Smooth muscle cell (in vitro differentiated cells): ENCODE results near the gene SLC46A3. TPM values are rescaled to one million over a fixed set of nuclear protein-coding genes. Genes with fewer than 3 reads are reported as not detected.
A peak's percentile ranks its signal among the peaks of the same experiment; 100 is the strongest.

Experiments used
- DNase-seq: peaks from one replicate; lab custom pipeline; 2025; ENCODE audit not compliant: unreplicated experiment; lab: John Stamatoyannopoulos, UW
- H2AFZ ChIP-seq: fragments of 200-600 bp; sonication (generic); 2 replicates; pipeline ENCODE4 v1.6.0; 2016; ENCODE audit warnings: antibody characterized with exemption, low read depth, mild to moderate bottlenecking
- H3F3A ChIP-seq: fragments of 200-600 bp; sonication (generic); 2 replicates; pipeline ENCODE4 v1.6.0; 2017; ENCODE audit warnings: antibody characterized with exemption, low read depth
- H3K27ac ChIP-seq: fragments of 200-600 bp; sonication (generic); 2 replicates; pipeline ENCODE4 v1.5.1; 2016; ENCODE audit warnings: low read depth, mild to moderate bottlenecking
- H3K27me3 ChIP-seq: fragments of 200-600 bp; sonication (generic); 2 replicates; pipeline ENCODE4 v1.6.1; 2016; ENCODE audit warnings: low read depth, mild to moderate bottlenecking
- H3K36me3 ChIP-seq: fragments of 200-600 bp; sonication (generic); 2 replicates; pipeline ENCODE4 v1.5.1; 2016; ENCODE audit warnings: low read depth
- H3K4me1 ChIP-seq: fragments of 200-600 bp; sonication (generic); 2 replicates; pipeline ENCODE4 v1.5.1; 2016; ENCODE audit warnings: low read depth
- H3K4me2 ChIP-seq: fragments of 200-600 bp; sonication (generic); 2 replicates; pipeline ENCODE4 v1.6.0; 2016; ENCODE audit warnings: mild to moderate bottlenecking
- H3K4me3 ChIP-seq: fragments of 200-600 bp; sonication (generic); 2 replicates; pipeline ENCODE4 v1.5.1; 2016; ENCODE audit warnings: mild to moderate bottlenecking
- H3K79me2 ChIP-seq: fragments of 200-600 bp; sonication (generic); 2 replicates; pipeline ENCODE4 v1.6.0; 2016; ENCODE audit warnings: low read depth, mild to moderate bottlenecking
- H3K9ac ChIP-seq: fragments of 200-600 bp; sonication (generic); 2 replicates; pipeline ENCODE4 v1.6.0; 2016; ENCODE audit warnings: low read depth
- H3K9me3 ChIP-seq: fragments of 200-600 bp; sonication (generic); replicated peaks from 2 replicates; pipeline ENCODE4 v1.5.1; 2016; ENCODE audit warnings: low read depth
- H4K20me1 ChIP-seq: fragments of 200-600 bp; sonication (generic); 2 replicates; pipeline ENCODE4 v1.6.0; 2016; ENCODE audit warnings: low read depth
- CTCF ChIP-seq: fragments of 200-600 bp; sonication (generic); IDR thresholded peaks from 2 replicates; pipeline ENCODE4 v1.5.1; 2017; ENCODE audit warnings: borderline replicate concordance, mild to moderate bottlenecking, antibody characterized with exemption; ENCODE audit not compliant: insufficient read depth, poor library complexity, severe bottlenecking
- WGBS: methylation state at CpG from one replicate; pipeline ENCODE4 v1.1.7; 2016; ENCODE audit warnings: low lambda C conversion rate; 5-methylcytosine and 5-hydroxymethylcytosine counted together
- polyA plus RNA-seq: library from polyadenylated mRNA; unstranded; fragments of >200 nt; fragmentation: Nextera tagmentation; extraction: Ambion mirVana; gene quantifications from 2 replicates; pipeline ENCODE4 v1.2.1, GENCODE V29; 2016
- total RNA-seq: library from RNA; depleted of rRNA; stranded (reverse); fragments of >200 nt; gene quantifications from 2 replicates; pipeline ENCODE4 v1.2.3, GENCODE V29; 2014

The SLC46A3 gene
- total and polyA plus RNA-seq, 2 experiments from 2014 or later = 11.2 to 20.2 TPM

- Histone ChIP-seq H2AFZ (no peak overlapping the region), H4K20me1 (peaks cover 15% of the 10 kb centered on the region), H3K27ac (no peak overlapping the region), H3K9me3 (no peaks in the 10 kb centered on the region), H3K4me2 (no peak overlapping the region), H3K79me2 (no peaks in the 10 kb centered on the region), H3F3A (peaks cover 25% of the 10 kb centered on the region), H3K9ac (no peak overlapping the region), H3K36me3 (peaks cover 22% of the 10 kb centered on the region), H3K4me3 (no peak overlapping the region), H3K27me3 (no peaks in the 10 kb centered on the region), H3K4me1 (no peaks in the 10 kb centered on the region)
- no peak for TF ChIP-seq CTCF
- WGBS = 95% methylated on average over 2 of the region's 2 CpGs
- DNase-seq = no peak
Observed at GRCh38 chr13:28680541-28680940, 38.2 kb downstream of the SLC46A3 start.

- no peak overlapping the region for H2AFZ ChIP-seq
- peaks cover 25% of the 10 kb centered on the region for H3F3A ChIP-seq
- H3K9ac ChIP-seq = no peak overlapping the region
- H3K27ac ChIP-seq = no peak overlapping the region
- H3K36me3 ChIP-seq = peaks cover 22% of the 10 kb centered on the region
- H3K4me3 ChIP-seq = no peak overlapping the region
- 83% methylated on average over 1 of the region's 1 CpG for WGBS
- H3K27me3 ChIP-seq = no peaks in the 10 kb centered on the region
- no peaks in the 10 kb centered on the region for H3K79me2 ChIP-seq
- no peaks in the 10 kb centered on the region for H3K4me1 ChIP-seq
- H4K20me1 ChIP-seq = peaks cover 21% of the 10 kb centered on the region
- H3K4me2 ChIP-seq = no peak overlapping the region
- no peak for DNase-seq
- peak; percentile 45 for TF ChIP-seq CTCF
- H3K9me3 ChIP-seq = no peaks in the 10 kb centered on the region
Observed at GRCh38 chr13:28679628-28680027, 39.1 kb downstream of the SLC46A3 start.

GRCh38 chr13:28678809-28679208 is 40.0 kb downstream of the SLC46A3 start:
- Histone ChIP-seq H2AFZ (no peak overlapping the region), H3K4me3 (no peak overlapping the region), H3K4me1 (no peaks in the 10 kb centered on the region), H3F3A (peaks cover 25% of the 10 kb centered on the region), H4K20me1 (peaks cover 26% of the 10 kb centered on the region), H3K4me2 (no peak overlapping the region), H3K9ac (no peak overlapping the region), H3K36me3 (peaks cover 22% of the 10 kb centered on the region), H3K79me2 (peaks cover 2% of the 10 kb centered on the region), H3K27me3 (no peaks in the 10 kb centered on the region), H3K9me3 (no peaks in the 10 kb centered on the region), H3K27ac (peak overlapping the region; percentile 6)
- peak; percentile 11 for TF ChIP-seq CTCF
- DNase-seq = no peak
- WGBS = 86% methylated on average over 1 of the region's 1 CpG

GRCh38 chr13:28671126-28671792 is 47.5 kb downstream of the SLC46A3 start:
- H3K36me3 ChIP-seq = peaks cover 48% of the 10 kb centered on the region
- no peak for TF ChIP-seq CTCF
- no peak overlapping the region for H3K4me2 ChIP-seq
- no peaks in the 10 kb centered on the region for H3K27me3 ChIP-seq
- H3K9me3 ChIP-seq = no peaks in the 10 kb centered on the region
- peaks cover 39% of the 10 kb centered on the region for H3K79me2 ChIP-seq
- H3K4me1 ChIP-seq = no peaks in the 10 kb centered on the region
- H4K20me1 ChIP-seq = peaks cover 58% of the 10 kb centered on the region
- H2AFZ ChIP-seq = no peak overlapping the region
- H3F3A ChIP-seq = peaks cover 5% of the 10 kb centered on the region
- DNase-seq = no peak
- no peak overlapping the region for H3K4me3 ChIP-seq
- no peak overlapping the region for H3K9ac ChIP-seq
- no peak overlapping the region for H3K27ac ChIP-seq
